DMS79 treated with DMSO at 0.1 percent for 48 hours (cell line): ENCODE results near the gene POU2F1.
A peak's percentile ranks its signal among the peaks of the same experiment; 100 is the strongest.

ENCODE experiments used
- DNase-seq: peaks from one replicate; lab custom pipeline; 2025; lab: John Stamatoyannopoulos, UW

The POU2F1 gene

GRCh38 chr1:167272369-167272957 lies 51.8 kb downstream of the POU2F1 start:
- no peak for DNase-seq

DNA sequence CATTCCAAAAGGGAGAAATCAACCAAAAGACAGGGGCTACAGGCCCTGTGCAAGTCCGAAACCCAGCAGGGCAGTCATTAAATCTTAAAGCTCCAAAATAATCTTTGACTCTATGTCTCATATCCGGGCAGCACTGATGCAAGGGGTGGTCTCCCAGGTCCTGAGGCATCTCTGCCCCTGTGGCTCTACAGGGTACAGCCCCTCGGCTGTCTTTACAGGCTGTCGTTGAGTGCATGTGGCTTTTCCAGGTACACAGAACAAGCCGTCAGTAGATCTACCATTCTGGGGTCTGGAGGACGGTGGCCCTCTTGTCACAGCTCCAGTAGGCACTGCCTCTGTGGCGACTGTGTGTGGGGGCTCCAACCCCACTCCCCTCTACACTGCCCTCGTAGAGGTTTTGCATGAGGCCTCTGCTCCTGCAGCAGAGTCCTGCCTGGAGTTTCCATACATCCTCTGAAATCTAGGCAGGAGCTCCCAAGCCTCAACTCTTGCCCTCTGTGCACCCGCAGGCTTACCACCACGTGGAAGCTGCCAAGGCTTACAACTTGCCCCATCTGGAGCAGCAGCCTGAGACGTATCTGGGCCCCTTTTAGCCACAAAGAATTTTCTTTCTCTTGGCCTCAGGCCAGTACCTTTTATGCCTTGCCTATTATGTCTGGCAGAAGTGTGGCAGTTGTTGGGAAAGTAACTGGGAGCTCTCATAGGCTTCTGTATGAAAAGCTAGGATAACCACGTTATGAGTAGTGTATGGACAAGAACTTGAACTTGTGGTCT lies 52.5 kb downstream of the POU2F1 start:
- peak; percentile 84 for DNase-seq

DNA sequence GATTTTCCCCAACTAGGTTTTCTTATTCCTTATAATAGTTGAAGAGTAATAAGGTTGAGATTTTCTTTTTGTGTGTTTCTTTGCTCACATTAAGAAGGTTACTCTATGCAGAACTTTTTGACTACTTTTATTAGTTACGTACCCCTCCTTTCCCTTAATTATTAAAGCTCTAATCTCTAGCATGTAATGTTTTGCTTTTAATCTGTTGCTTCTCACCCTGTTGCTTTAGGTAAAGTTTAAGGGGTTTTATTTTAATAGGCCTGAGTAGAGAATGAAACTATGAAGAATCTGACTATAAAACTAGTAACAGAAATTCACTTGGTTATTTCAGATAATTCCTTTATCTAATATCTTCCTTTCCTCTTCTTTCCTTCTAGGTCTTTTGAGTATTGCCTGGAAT lies 53.4 kb downstream of the POU2F1 start:
- DNase-seq: no peak

GRCh38 chr1:167276969-167277368 lies 56.3 kb downstream of the POU2F1 start:
- DNase-seq: no peak

GRCh38 chr1:167278497-167278896 lies 57.8 kb downstream of the POU2F1 start:
- no peak for DNase-seq

- DNase-seq: no peak
Observed at GRCh38 chr1:167280912-167281311, 60.2 kb downstream of the POU2F1 start.

DNA sequence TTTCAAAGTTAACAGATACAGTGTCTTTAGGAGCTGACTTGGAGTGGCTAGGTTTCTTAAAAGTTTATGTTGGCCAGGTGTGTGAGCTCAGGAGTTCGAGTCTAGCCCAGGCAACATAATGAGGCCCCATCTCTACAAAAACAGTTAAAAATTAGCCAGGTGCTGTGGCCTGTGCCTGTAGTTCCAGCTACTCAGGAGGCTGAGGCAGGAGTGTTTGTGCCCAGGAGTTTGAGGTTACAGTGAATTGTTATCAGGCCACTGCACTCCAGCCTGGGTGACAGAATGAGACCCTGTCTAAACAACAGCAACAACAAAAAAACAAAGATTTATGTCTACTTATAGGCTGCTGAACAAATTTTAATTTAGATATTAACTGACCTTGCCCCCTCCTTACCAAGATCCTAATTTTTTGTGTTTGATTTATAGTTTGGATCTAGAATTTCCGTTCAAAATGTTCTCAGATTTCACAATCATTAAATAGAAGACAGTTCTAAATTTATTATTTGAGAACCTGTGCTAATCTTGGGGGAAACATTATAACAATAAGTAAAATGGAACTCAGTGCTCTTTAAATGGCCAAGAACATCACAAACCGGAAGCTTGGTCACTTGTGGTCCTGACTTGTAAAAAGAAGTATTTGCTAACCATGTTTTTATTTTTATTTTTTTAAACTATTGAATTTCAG lies 67.8 kb downstream of the POU2F1 start:
- DNase-seq: no peak

GRCh38 chr1:167289075-167289442 lies 68.4 kb downstream of the POU2F1 start:
- no peak for DNase-seq

GRCh38 chr1:167289966-167290365 lies 69.3 kb downstream of the POU2F1 start:
- DNase-seq: no peak

DNA sequence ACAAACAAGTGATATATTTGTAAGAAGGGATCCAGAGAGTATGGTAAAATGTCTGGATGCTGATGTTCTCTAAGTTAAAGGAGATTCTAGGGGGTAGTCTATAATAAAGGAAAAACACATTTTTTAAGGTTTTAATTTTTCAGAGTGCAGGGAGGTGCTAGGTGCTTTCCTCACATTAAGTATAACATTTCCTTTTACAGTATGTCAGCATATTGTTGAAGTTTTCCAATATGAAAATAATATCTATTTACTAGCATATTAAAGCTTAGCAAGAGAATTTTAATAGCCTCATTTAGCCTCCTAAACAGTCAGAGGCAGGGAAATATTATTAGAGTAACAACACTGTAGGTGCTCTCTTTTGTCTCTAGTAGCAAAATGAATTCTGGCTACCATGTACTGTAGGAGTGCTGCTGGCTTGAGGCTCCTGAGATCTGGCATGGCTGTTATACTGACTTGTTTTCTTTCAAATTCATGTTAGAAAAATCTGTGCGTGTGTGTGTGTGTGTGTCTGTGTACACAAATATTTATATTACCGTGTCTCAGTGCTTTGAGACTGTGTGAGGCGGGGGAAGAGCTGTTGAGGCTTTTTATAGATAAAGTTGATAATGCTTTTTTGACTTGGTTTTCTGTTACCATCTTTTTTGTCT lies 71.0 kb downstream of the POU2F1 start:
- DNase-seq: no peak

DNA sequence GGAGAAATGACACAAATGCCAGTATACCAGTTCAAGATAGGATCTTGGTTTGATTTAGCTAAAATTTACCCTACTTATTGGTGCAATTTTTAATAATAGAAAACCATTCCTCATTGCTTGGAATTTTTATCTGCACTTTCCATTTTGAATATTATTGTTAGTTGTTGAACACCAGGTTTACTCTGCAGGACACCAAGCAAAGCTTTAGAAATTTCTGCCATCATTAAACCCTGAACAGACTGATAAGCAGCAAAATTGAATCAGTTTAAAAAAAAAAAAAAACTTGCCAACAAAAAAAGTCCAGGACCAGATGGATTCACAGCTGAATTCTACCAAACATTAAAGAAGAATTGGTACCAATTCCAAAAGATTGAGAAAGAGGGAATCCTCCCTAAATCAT lies 71.5 kb downstream of the POU2F1 start:
- DNase-seq: no peak

- DNase-seq: no peak
Observed at GRCh38 chr1:167293057-167293456, 72.4 kb downstream of the POU2F1 start.

DNA sequence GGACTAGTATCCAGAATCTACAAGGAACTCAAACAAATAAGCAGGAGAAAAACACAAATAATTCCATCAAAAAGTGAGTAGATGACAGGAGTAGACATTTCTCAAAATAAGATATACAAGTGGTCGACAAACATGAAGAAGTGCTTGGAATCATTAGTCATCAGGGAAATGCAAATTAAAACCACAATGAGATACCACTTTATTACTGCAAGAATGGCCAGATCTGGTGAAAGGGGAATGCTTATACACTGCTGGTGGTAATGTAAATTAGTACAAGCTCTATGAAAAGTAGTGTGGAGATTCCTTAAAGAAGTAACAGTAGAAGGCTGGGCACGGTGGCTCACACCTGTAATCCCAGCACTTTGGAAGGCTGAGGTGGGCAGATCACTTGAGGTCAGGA lies 73.8 kb downstream of the POU2F1 start:
- no peak for DNase-seq

- DNase-seq: no peak
Observed at GRCh38 chr1:167297222-167298214, 76.8 kb downstream of the POU2F1 start.

GRCh38 chr1:167298325-167298724 lies 77.6 kb downstream of the POU2F1 start:
- no peak for DNase-seq

DNA sequence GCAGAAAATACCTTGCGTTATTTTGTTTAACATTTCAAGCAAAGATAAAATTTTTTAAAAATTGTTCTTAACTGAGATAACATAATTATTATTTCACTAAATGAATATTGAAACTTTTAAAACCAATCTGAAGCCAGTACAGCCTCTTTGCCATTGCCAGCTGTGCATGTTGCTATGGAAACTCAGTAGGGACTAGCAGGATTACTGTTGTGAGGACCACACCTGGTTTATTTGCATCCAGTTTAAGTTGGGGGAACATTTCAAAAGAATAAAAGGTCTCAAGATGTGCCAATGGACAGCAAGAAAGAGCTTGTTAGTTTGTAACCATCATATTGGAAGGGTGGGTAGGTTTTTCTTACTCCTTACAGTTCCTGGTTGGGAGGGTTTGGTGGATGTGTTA lies 80.7 kb downstream of the POU2F1 start:
- DNase-seq: no peak

DNA sequence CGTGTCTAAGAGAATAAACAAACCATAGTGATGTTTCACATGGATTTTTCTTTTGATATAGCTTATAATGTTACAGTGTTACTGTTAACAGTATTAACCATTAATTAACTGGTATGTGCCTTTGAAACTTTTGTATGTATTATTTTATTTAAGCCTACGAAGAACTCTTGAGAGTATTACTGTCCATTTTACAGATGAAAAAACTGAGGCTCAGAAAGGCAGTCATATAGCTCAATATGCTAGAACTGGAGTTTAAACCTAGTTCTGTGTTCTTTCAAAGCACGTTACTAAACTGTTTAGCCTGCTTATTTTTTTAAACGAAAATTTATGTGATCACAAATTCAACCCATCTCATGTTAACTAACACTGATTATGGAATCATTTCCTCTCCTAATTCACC lies 83.5 kb downstream of the POU2F1 start:
- DNase-seq: no peak

DNA sequence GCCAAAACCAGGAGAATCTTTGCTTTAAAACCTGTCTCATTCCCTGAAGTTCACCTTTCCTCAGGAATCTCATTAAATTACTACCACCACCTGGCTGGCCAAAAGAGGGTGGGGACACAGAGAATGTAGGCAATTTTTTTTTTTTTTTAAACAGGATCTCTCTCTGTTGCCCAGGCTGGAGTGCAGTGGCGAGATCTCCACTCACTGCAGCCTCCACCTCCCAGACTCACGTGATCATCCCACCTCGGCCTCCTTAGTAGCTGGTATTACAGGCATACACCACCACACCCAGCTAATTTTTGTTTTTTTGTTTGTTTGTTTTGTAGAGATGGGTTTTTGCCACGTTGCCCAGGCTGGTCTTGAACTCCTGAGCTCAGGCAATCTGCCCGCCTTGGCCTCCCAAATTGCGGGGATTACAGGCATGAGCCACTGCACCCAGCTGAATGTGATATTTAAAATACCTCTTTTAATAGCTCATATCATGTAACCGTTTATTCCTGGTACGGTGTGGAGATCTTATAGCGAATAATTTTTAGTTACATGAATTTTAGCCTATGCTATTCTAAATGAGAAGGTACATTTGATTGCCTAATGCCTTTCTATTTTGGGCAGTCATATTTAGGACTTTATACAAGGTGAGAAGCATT lies 84.5 kb downstream of the POU2F1 start:
- no peak for DNase-seq

DNA sequence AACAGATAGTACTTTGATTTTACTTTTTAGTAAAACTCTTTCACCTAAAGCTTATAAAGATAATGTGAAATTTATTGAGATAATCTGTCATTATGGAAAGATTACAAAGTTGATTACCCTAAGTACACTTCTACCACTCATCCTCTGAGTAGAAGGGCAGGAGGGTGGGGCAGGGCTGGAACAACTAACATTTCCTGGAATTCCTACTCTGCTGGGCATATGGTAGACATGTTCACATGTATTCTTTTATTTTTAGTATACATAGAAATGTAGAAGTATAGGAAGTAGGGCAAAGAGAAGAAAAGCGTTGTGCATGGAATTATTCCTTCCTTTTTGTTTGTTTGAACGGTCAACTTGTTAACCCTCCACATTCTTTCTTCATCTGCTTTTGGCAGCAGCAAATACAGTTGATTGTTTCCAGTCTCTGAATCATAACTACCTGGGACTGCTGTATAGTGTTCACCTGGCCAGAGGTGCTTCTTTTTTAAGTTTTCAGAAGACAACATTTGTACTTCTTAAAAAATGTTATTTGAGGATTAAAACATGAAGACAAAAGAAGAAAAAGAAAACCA lies 85.1 kb downstream of the POU2F1 start:
- DNase-seq: no peak

DNA sequence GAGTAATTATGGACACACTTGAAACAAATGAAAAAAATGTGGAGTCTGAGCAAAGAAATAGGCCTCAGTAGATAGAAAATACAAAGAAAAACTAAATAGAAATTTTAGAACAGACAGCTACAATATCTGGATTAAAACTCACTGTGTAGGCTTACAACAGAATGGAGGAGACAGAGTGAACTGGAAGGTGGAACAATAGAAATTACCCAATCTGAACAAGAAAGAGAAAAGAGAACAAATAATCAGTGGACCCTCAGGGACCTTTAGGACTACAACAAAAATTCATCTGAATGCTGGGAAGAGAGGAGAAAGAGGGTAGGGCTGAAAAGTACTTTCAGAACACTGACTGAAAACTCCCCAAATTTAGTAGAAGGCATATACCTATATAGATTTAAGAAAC lies 90.0 kb downstream of the POU2F1 start:
- no peak for DNase-seq

GRCh38 chr1:167312871-167313270 lies 92.2 kb downstream of the POU2F1 start:
- DNase-seq: no peak
